Measurements from ENCODE around the gene NDUFA8. TPM values are rescaled to one million over a fixed set of nuclear protein-coding genes. Genes with fewer than 3 reads are reported as not detected.

NDUFA8 gene
- total RNA-seq, 3 donors from 2014 or later, result 30.4 to 37.5 (median 30.5) TPM

- DNase-seq (ENCODE audit: low spot score in 2 of 2), result no peak
- Histone ChIP-seq H3K36me3 (no peaks in the 10 kb centered on the region), H3K9me3 (no peaks in the 10 kb centered on the region), H3K4me3 (no peak overlapping the region), H3K4me1 (no peaks in the 10 kb centered on the region), H3K27ac (no peak overlapping the region), H3K27me3 (no peaks in the 10 kb centered on the region)
- TF ChIP-seq POLR2A (IDR thresholded peaks at IDR 0.05) (no peak), POLR2AphosphoS5 (IDR thresholded peaks at IDR 0.05) (no peak), CTCF (IDR thresholded peaks at IDR 0.05) (no peak)
- intact Hi-C loops (cut with DNase I; ENCODE audit: low total_unique reads), result no loop called here
Measured at GRCh38 chr9:122179054-122179689, 19.6 kb upstream of the NDUFA8 start.

GRCh38 chr9:122176916-122177315, 17.3 kb upstream of the NDUFA8 start:
- TF ChIP-seq POLR2A (IDR thresholded peaks at IDR 0.05) (no peak), CTCF (IDR thresholded peaks at IDR 0.05) (no peak), POLR2AphosphoS5 (IDR thresholded peaks at IDR 0.05) (no peak)
- Histone ChIP-seq H3K4me1 (no peaks in the 10 kb centered on the region), H3K4me3 (no peak overlapping the region), H3K27ac (no peak overlapping the region), H3K36me3 (no peaks in the 10 kb centered on the region), H3K9me3 (no peaks in the 10 kb centered on the region), H3K27me3 (no peaks in the 10 kb centered on the region)
- DNase-seq (ENCODE audit: low spot score in 2 of 2), result no peak
- intact Hi-C loops (cut with DNase I; ENCODE audit: low total_unique reads), result no loop called here

- intact Hi-C loops (cut with DNase I; ENCODE audit: low total_unique reads), result no loop called here
- Histone ChIP-seq H3K9me3 (no peaks in the 10 kb centered on the region), H3K4me1 (no peaks in the 10 kb centered on the region), H3K36me3 (no peaks in the 10 kb centered on the region), H3K4me3 (no peak overlapping the region), H3K27ac (no peak overlapping the region), H3K27me3 (no peaks in the 10 kb centered on the region)
- TF ChIP-seq POLR2AphosphoS5 (IDR thresholded peaks at IDR 0.05), result no peak
- no peak for TF ChIP-seq CTCF (IDR thresholded peaks at IDR 0.05)
- TF ChIP-seq POLR2A (IDR thresholded peaks at IDR 0.05), result no peak
- DNase-seq (ENCODE audit: low spot score in 2 of 2), result no peak
Measured at GRCh38 chr9:122173670-122174069, 14.1 kb upstream of the NDUFA8 start.

- TF ChIP-seq CTCF (IDR thresholded peaks at IDR 0.05), result no peak
- TF ChIP-seq POLR2A (IDR thresholded peaks at IDR 0.05), result no peak
- TF ChIP-seq POLR2AphosphoS5 (IDR thresholded peaks at IDR 0.05), result no peak
- no peaks in the 10 kb centered on the region for H3K9me3 ChIP-seq
- no peak overlapping the region for H3K27ac ChIP-seq
- H3K4me1 ChIP-seq, result no peaks in the 10 kb centered on the region
- no peaks in the 10 kb centered on the region for H3K36me3 ChIP-seq
- intact Hi-C loops (cut with DNase I; ENCODE audit: low total_unique reads), result no loop called here
- H3K4me3 ChIP-seq, result no peak overlapping the region
- DNase-seq (ENCODE audit: low spot score in 2 of 2), result no peak
- no peaks in the 10 kb centered on the region for H3K27me3 ChIP-seq
Measured at GRCh38 chr9:122172131-122172530, 12.6 kb upstream of the NDUFA8 start.

- intact Hi-C loops (cut with DNase I; ENCODE audit: low total_unique reads), result no loop called here
Measured at GRCh38 chr9:122168356-122168755, 8.8 kb upstream of the NDUFA8 start.

More at GRCh38 chr9:122168356-122168755, 8.8 kb upstream of the NDUFA8 start:
- H3K4me1 ChIP-seq, result no peaks in the 10 kb centered on the region
- no peak overlapping the region for H3K4me3 ChIP-seq
- DNase-seq (ENCODE audit: low spot score in 2 of 2), result no peak
- no peaks in the 10 kb centered on the region for H3K9me3 ChIP-seq
- H3K36me3 ChIP-seq, result no peaks in the 10 kb centered on the region
- TF ChIP-seq POLR2AphosphoS5 (IDR thresholded peaks at IDR 0.05) (no peak), CTCF (IDR thresholded peaks at IDR 0.05) (no peak), POLR2A (IDR thresholded peaks at IDR 0.05) (no peak)
- no peak overlapping the region for H3K27ac ChIP-seq
- H3K27me3 ChIP-seq, result no peaks in the 10 kb centered on the region
